Liver (tissue), 9 donors: Measurements from ENCODE around the gene MUC6. TPM values are rescaled to one million over a fixed set of nuclear protein-coding genes. Genes with fewer than 3 reads are reported as not detected.

ENCODE experiments used
- DNase-seq: peaks from one replicate; pipeline ENCODE4 v3.0.0-alpha.2; 2017; ENCODE audit warnings: low spot score
- H3K27ac ChIP-seq, 2 donors: one replicate each; pipeline ENCODE4 v1.7.0; 2013; ENCODE audit warnings: inconsistent platforms in 2 of 2, low read length in 2 of 2, control low read depth in 1 of 2, low read depth in 1 of 2, mild to moderate bottlenecking in 1 of 2
- H3K27me3 ChIP-seq, 4 donors: one replicate each; pipeline versions ENCODE4 v1.6.1 to v1.7.0; 2013; ENCODE audit warnings: low read length in 3 of 4, inconsistent platforms in 1 of 4, mild to moderate bottlenecking in 1 of 4, moderate library complexity in 1 of 4; ENCODE audit not compliant: control insufficient read depth in 4 of 4, insufficient read depth in 4 of 4
- H3K36me3 ChIP-seq, 4 donors: one replicate each; pipeline versions ENCODE4 v1.6.1 to v1.7.0; 2013; ENCODE audit warnings: low read length in 3 of 4, mild to moderate bottlenecking in 3 of 4, low read depth in 1 of 4, moderate library complexity in 1 of 4; ENCODE audit not compliant: control insufficient read depth in 4 of 4, insufficient read depth in 3 of 4
- H3K4me1 ChIP-seq, 4 donors: one replicate each; pipeline versions ENCODE4 v1.6.1 to v1.7.0; 2013; ENCODE audit warnings: low read length in 3 of 4, mild to moderate bottlenecking in 3 of 4, moderate library complexity in 1 of 4; ENCODE audit not compliant: control insufficient read depth in 4 of 4, insufficient read depth in 4 of 4
- H3K4me3 ChIP-seq, 3 donors: one replicate each; pipeline versions ENCODE4 v1.6.1 to v1.7.0; 2013; ENCODE audit warnings: low read length in 3 of 3, control low read depth in 1 of 3, low read depth in 1 of 3, mild to moderate bottlenecking in 1 of 3
- H3K9ac ChIP-seq, 2 donors: one replicate each; pipeline ENCODE4 v1.7.0; 2013; ENCODE audit warnings: low read length in 2 of 2, mild to moderate bottlenecking in 2 of 2, moderate library complexity in 2 of 2, control low read depth in 1 of 2, low read depth in 1 of 2
- H3K9me3 ChIP-seq, 4 donors: one replicate each; pipeline versions ENCODE4 v1.6.1 to v1.7.0; 2013; ENCODE audit warnings: low read length in 3 of 4; ENCODE audit not compliant: control insufficient read depth in 4 of 4
- EGR1 ChIP-seq, 2 donors: IDR thresholded peaks; 2 replicates each; pipeline ENCODE4 v1.6.1; 2016 to 2018; ENCODE audit warnings: antibody characterized with exemption in 2 of 2, low read depth in 2 of 2
- FOXA1 ChIP-seq: IDR thresholded peaks from 2 replicates; pipeline ENCODE4 v1.6.1; 2016; ENCODE audit warnings: antibody characterized with exemption
- FOXA2 ChIP-seq: IDR thresholded peaks from 2 replicates; pipeline ENCODE4 v1.6.1; 2016; ENCODE audit warnings: antibody characterized with exemption
- GABPA ChIP-seq, 2 donors: IDR thresholded peaks in 1 of 2; conservative IDR thresholded peaks in 1 of 2; 2 replicates each; pipeline ENCODE4 v1.6.1; 2016; ENCODE audit warnings: antibody characterized with exemption in 2 of 2, mild to moderate bottlenecking in 1 of 2, moderate library complexity in 1 of 2
- HNF4A ChIP-seq, 2 donors: conservative IDR thresholded peaks; 2 replicates each; pipeline ENCODE4 v1.6.1; 2016; ENCODE audit warnings: antibody characterized with exemption in 2 of 2, mild to moderate bottlenecking in 2 of 2
- HNF4G ChIP-seq: IDR thresholded peaks from 2 replicates; pipeline ENCODE4 v1.6.1; 2016; ENCODE audit warnings: antibody characterized with exemption
- JUND ChIP-seq, 2 donors: IDR thresholded peaks; 2 replicates each; pipeline ENCODE4 v1.6.1; 2016; ENCODE audit warnings: antibody characterized with exemption in 2 of 2
- NR2F2 ChIP-seq: IDR thresholded peaks from 2 replicates; pipeline ENCODE4 v1.6.1; 2016; ENCODE audit warnings: antibody characterized with exemption
- RAD21 ChIP-seq, 2 donors: IDR thresholded peaks; 2 replicates each; pipeline ENCODE4 v1.6.1; 2016; ENCODE audit warnings: antibody characterized with exemption in 2 of 2, mild to moderate bottlenecking in 2 of 2
- RXRA ChIP-seq, 2 donors: IDR thresholded peaks; 2 replicates each; pipeline ENCODE4 v1.6.1; 2017 to 2018; ENCODE audit warnings: antibody characterized with exemption in 2 of 2, mild to moderate bottlenecking in 1 of 2
- SP1 ChIP-seq: IDR thresholded peaks from 2 replicates; pipeline ENCODE4 v1.6.1; 2018; ENCODE audit warnings: antibody characterized with exemption, mild to moderate bottlenecking
- TAF1 ChIP-seq: conservative IDR thresholded peaks from 2 replicates; pipeline ENCODE4 v1.6.1; 2016; ENCODE audit warnings: antibody characterized with exemption, mild to moderate bottlenecking
- YY1 ChIP-seq: IDR thresholded peaks from 2 replicates; pipeline ENCODE4 v1.6.1; 2016; ENCODE audit warnings: antibody characterized with exemption, mild to moderate bottlenecking
- WGBS: extraction: QIAGEN DNeasy Blood & Tissue Kit; methylation state at CpG from one replicate; pipeline ENCODE4 v1.1.7; 2013; 5-methylcytosine and 5-hydroxymethylcytosine counted together
- polyA plus RNA-seq, 2 donors: library from polyadenylated mRNA; stranded (reverse) in 1 of 2; unstranded in 1 of 2; fragments of 200-250 nt in 1 of 2; fragments of >200 nt in 1 of 2; fragmentation: Nextera tagmentation in 1 of 2; extraction: Ambion mirVana in 1 of 2; gene quantifications; one replicate each; pipeline versions ENCODE4 v1.2.1 to v1.2.3, GENCODE V29; 2013 to 2015
- total RNA-seq, 2 donors: library from RNA; depleted of rRNA; stranded (reverse); fragments of >200 nt; gene quantifications; one replicate each; pipeline ENCODE4 v1.2.3, GENCODE V29; 2014
- TF ChIP-seq, protein P1 (sequence below): fragments of 150-350 bp; IDR thresholded peaks from 2 replicates; pipeline ENCODE4 v1.5.1; 2017; ENCODE audit warnings: improper control_type of control experiment, low read depth, low read length; ENCODE audit not compliant: missing input control
- TF ChIP-seq, protein P2 (sequence below): IDR thresholded peaks from 2 replicates; pipeline ENCODE4 v1.6.1; 2016; ENCODE audit warnings: antibody characterized with exemption
- TF ChIP-seq, protein P3 (sequence below): IDR thresholded peaks from 2 replicates; pipeline ENCODE4 v1.6.1; 2016; ENCODE audit warnings: antibody characterized with exemption, mild to moderate bottlenecking
- TF ChIP-seq, protein P4 (sequence below): IDR thresholded peaks from 2 replicates; pipeline ENCODE4 v1.6.1; 2016; ENCODE audit warnings: antibody characterized with exemption
- TF ChIP-seq, protein P5 (sequence below): IDR thresholded peaks from 2 replicates; pipeline ENCODE4 v1.6.1; 2016; ENCODE audit warnings: antibody characterized with exemption
- donor health status: healthy.
- donor health status: healthy.
- donor health status: healthy.
- donor health status: healthy.
- donor health status: healthy.

MUC6 gene
- total and polyA plus RNA-seq, 4 donors, result 0.05 to 0.54 (median 0.18) TPM

DNA sequence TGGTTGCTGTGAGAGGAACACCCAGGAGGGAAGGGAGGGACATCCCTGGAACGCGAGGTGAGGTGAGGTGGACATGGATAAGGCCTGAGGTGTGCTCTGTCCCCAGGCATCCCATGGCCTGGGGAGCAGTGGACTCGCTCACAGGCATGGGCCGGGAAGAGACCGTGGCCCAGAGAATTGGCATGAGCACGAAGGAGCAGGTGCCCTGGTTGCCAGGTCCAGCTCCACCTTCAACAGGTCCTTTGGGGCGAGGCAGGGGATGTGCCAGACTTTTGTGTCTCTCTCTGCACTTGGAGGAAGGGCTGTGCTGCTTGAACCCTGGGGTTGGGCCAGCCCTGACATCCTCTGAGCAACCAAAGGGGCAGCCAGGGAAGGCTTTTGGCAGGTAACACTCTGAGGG lies 21.5 kb downstream of the MUC6 start:
- Histone ChIP-seq H3K4me3 (no peak overlapping the region), H3K27ac (no peak overlapping the region), H3K27me3 (no peaks in the 10 kb centered on the region), H3K9ac (no peak overlapping the region), H3K36me3 (peaks cover 7 to 29% (median 16%) of the 10 kb centered on the region in 4 donors), H3K9me3 (no peaks in the 10 kb centered on the region), H3K4me1 (no peaks in the 10 kb centered on the region)
- TF ChIP-seq HNF4A (conservative IDR thresholded peaks at IDR 0.05) (no peak), EGR1 (IDR thresholded peaks at IDR 0.05; ENCODE audit: low read depth in 2 of 2) (no peak), FOXA1 (no peak), SP1 (no peak), NR2F2 (no peak), GABPA (IDR thresholded peaks at IDR 0.05 in 1 of 2, conservative IDR thresholded peaks at IDR 0.05 in 1 of 2) (no peak), YY1 (no peak), RXRA (IDR thresholded peaks at IDR 0.05) (no peak), RAD21 (IDR thresholded peaks at IDR 0.05) (no peak), TAF1 (no peak), FOXA2 (no peak), HNF4G (no peak), JUND (IDR thresholded peaks at IDR 0.05) (no peak)
- TF ChIP-seq, protein P1, sequence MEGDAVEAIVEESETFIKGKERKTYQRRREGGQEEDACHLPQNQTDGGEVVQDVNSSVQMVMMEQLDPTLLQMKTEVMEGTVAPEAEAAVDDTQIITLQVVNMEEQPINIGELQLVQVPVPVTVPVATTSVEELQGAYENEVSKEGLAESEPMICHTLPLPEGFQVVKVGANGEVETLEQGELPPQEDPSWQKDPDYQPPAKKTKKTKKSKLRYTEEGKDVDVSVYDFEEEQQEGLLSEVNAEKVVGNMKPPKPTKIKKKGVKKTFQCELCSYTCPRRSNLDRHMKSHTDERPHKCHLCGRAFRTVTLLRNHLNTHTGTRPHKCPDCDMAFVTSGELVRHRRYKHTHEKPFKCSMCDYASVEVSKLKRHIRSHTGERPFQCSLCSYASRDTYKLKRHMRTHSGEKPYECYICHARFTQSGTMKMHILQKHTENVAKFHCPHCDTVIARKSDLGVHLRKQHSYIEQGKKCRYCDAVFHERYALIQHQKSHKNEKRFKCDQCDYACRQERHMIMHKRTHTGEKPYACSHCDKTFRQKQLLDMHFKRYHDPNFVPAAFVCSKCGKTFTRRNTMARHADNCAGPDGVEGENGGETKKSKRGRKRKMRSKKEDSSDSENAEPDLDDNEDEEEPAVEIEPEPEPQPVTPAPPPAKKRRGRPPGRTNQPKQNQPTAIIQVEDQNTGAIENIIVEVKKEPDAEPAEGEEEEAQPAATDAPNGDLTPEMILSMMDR, result no peak
- TF ChIP-seq, protein P2, sequence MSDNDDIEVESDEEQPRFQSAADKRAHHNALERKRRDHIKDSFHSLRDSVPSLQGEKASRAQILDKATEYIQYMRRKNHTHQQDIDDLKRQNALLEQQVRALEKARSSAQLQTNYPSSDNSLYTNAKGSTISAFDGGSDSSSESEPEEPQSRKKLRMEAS, result no peak
- TF ChIP-seq, protein P3, sequence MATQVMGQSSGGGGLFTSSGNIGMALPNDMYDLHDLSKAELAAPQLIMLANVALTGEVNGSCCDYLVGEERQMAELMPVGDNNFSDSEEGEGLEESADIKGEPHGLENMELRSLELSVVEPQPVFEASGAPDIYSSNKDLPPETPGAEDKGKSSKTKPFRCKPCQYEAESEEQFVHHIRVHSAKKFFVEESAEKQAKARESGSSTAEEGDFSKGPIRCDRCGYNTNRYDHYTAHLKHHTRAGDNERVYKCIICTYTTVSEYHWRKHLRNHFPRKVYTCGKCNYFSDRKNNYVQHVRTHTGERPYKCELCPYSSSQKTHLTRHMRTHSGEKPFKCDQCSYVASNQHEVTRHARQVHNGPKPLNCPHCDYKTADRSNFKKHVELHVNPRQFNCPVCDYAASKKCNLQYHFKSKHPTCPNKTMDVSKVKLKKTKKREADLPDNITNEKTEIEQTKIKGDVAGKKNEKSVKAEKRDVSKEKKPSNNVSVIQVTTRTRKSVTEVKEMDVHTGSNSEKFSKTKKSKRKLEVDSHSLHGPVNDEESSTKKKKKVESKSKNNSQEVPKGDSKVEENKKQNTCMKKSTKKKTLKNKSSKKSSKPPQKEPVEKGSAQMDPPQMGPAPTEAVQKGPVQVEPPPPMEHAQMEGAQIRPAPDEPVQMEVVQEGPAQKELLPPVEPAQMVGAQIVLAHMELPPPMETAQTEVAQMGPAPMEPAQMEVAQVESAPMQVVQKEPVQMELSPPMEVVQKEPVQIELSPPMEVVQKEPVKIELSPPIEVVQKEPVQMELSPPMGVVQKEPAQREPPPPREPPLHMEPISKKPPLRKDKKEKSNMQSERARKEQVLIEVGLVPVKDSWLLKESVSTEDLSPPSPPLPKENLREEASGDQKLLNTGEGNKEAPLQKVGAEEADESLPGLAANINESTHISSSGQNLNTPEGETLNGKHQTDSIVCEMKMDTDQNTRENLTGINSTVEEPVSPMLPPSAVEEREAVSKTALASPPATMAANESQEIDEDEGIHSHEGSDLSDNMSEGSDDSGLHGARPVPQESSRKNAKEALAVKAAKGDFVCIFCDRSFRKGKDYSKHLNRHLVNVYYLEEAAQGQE, result no peak
- TF ChIP-seq, protein P4, sequence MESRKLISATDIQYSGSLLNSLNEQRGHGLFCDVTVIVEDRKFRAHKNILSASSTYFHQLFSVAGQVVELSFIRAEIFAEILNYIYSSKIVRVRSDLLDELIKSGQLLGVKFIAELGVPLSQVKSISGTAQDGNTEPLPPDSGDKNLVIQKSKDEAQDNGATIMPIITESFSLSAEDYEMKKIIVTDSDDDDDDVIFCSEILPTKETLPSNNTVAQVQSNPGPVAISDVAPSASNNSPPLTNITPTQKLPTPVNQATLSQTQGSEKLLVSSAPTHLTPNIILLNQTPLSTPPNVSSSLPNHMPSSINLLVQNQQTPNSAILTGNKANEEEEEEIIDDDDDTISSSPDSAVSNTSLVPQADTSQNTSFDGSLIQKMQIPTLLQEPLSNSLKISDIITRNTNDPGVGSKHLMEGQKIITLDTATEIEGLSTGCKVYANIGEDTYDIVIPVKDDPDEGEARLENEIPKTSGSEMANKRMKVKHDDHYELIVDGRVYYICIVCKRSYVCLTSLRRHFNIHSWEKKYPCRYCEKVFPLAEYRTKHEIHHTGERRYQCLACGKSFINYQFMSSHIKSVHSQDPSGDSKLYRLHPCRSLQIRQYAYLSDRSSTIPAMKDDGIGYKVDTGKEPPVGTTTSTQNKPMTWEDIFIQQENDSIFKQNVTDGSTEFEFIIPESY, result no peak
- TF ChIP-seq, protein P5, sequence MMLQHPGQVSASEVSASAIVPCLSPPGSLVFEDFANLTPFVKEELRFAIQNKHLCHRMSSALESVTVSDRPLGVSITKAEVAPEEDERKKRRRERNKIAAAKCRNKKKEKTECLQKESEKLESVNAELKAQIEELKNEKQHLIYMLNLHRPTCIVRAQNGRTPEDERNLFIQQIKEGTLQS, result no peak
- 97% methylated on average over 7 of the region's 7 CpGs for WGBS
- DNase-seq, result no peak
